Liver (tissue), 9 donors: ENCODE results near the gene AUH. TPM values are rescaled to one million over a fixed set of nuclear protein-coding genes. Genes with fewer than 3 reads are reported as not detected.
A peak's percentile ranks its signal among the peaks of the same experiment; 100 is the strongest.

Source experiments
- DNase-seq: peaks from one replicate; pipeline ENCODE4 v3.0.0-alpha.2; 2017; ENCODE audit warnings: low spot score
- H3K27ac ChIP-seq, 2 donors: one replicate each; pipeline ENCODE4 v1.7.0; 2013; ENCODE audit warnings: inconsistent platforms in 2 of 2, low read length in 2 of 2, control low read depth in 1 of 2, low read depth in 1 of 2, mild to moderate bottlenecking in 1 of 2
- H3K27me3 ChIP-seq, 4 donors: one replicate each; pipeline versions ENCODE4 v1.6.1 to v1.7.0; 2013; ENCODE audit warnings: low read length in 3 of 4, inconsistent platforms in 1 of 4, mild to moderate bottlenecking in 1 of 4, moderate library complexity in 1 of 4; ENCODE audit not compliant: control insufficient read depth in 4 of 4, insufficient read depth in 4 of 4
- H3K36me3 ChIP-seq, 4 donors: one replicate each; pipeline versions ENCODE4 v1.6.1 to v1.7.0; 2013; ENCODE audit warnings: low read length in 3 of 4, mild to moderate bottlenecking in 3 of 4, low read depth in 1 of 4, moderate library complexity in 1 of 4; ENCODE audit not compliant: control insufficient read depth in 4 of 4, insufficient read depth in 3 of 4
- H3K4me1 ChIP-seq, 4 donors: one replicate each; pipeline versions ENCODE4 v1.6.1 to v1.7.0; 2013; ENCODE audit warnings: low read length in 3 of 4, mild to moderate bottlenecking in 3 of 4, moderate library complexity in 1 of 4; ENCODE audit not compliant: control insufficient read depth in 4 of 4, insufficient read depth in 4 of 4
- H3K4me3 ChIP-seq, 3 donors: one replicate each; pipeline versions ENCODE4 v1.6.1 to v1.7.0; 2013; ENCODE audit warnings: low read length in 3 of 3, control low read depth in 1 of 3, low read depth in 1 of 3, mild to moderate bottlenecking in 1 of 3
- H3K9ac ChIP-seq, 2 donors: one replicate each; pipeline ENCODE4 v1.7.0; 2013; ENCODE audit warnings: low read length in 2 of 2, mild to moderate bottlenecking in 2 of 2, moderate library complexity in 2 of 2, control low read depth in 1 of 2, low read depth in 1 of 2
- H3K9me3 ChIP-seq, 4 donors: one replicate each; pipeline versions ENCODE4 v1.6.1 to v1.7.0; 2013; ENCODE audit warnings: low read length in 3 of 4; ENCODE audit not compliant: control insufficient read depth in 4 of 4
- EGR1 ChIP-seq, 2 donors: IDR thresholded peaks; 2 replicates each; pipeline ENCODE4 v1.6.1; 2016 to 2018; ENCODE audit warnings: antibody characterized with exemption in 2 of 2, low read depth in 2 of 2
- FOXA1 ChIP-seq: IDR thresholded peaks from 2 replicates; pipeline ENCODE4 v1.6.1; 2016; ENCODE audit warnings: antibody characterized with exemption
- FOXA2 ChIP-seq: IDR thresholded peaks from 2 replicates; pipeline ENCODE4 v1.6.1; 2016; ENCODE audit warnings: antibody characterized with exemption
- GABPA ChIP-seq, 2 donors: IDR thresholded peaks in 1 of 2; conservative IDR thresholded peaks in 1 of 2; 2 replicates each; pipeline ENCODE4 v1.6.1; 2016; ENCODE audit warnings: antibody characterized with exemption in 2 of 2, mild to moderate bottlenecking in 1 of 2, moderate library complexity in 1 of 2
- HNF4A ChIP-seq, 2 donors: conservative IDR thresholded peaks; 2 replicates each; pipeline ENCODE4 v1.6.1; 2016; ENCODE audit warnings: antibody characterized with exemption in 2 of 2, mild to moderate bottlenecking in 2 of 2
- HNF4G ChIP-seq: IDR thresholded peaks from 2 replicates; pipeline ENCODE4 v1.6.1; 2016; ENCODE audit warnings: antibody characterized with exemption
- JUND ChIP-seq, 2 donors: IDR thresholded peaks; 2 replicates each; pipeline ENCODE4 v1.6.1; 2016; ENCODE audit warnings: antibody characterized with exemption in 2 of 2
- MAX ChIP-seq: IDR thresholded peaks from 2 replicates; pipeline ENCODE4 v1.6.1; 2016; ENCODE audit warnings: antibody characterized with exemption
- NR2F2 ChIP-seq: IDR thresholded peaks from 2 replicates; pipeline ENCODE4 v1.6.1; 2016; ENCODE audit warnings: antibody characterized with exemption
- RAD21 ChIP-seq, 2 donors: IDR thresholded peaks; 2 replicates each; pipeline ENCODE4 v1.6.1; 2016; ENCODE audit warnings: antibody characterized with exemption in 2 of 2, mild to moderate bottlenecking in 2 of 2
- RXRA ChIP-seq, 2 donors: IDR thresholded peaks; 2 replicates each; pipeline ENCODE4 v1.6.1; 2017 to 2018; ENCODE audit warnings: antibody characterized with exemption in 2 of 2, mild to moderate bottlenecking in 1 of 2
- SP1 ChIP-seq: IDR thresholded peaks from 2 replicates; pipeline ENCODE4 v1.6.1; 2018; ENCODE audit warnings: antibody characterized with exemption, mild to moderate bottlenecking
- TAF1 ChIP-seq: conservative IDR thresholded peaks from 2 replicates; pipeline ENCODE4 v1.6.1; 2016; ENCODE audit warnings: antibody characterized with exemption, mild to moderate bottlenecking
- YY1 ChIP-seq: IDR thresholded peaks from 2 replicates; pipeline ENCODE4 v1.6.1; 2016; ENCODE audit warnings: antibody characterized with exemption, mild to moderate bottlenecking
- WGBS: extraction: QIAGEN DNeasy Blood & Tissue Kit; methylation state at CpG from one replicate; pipeline ENCODE4 v1.1.7; 2013; 5-methylcytosine and 5-hydroxymethylcytosine counted together
- polyA plus RNA-seq, 2 donors: library from polyadenylated mRNA; stranded (reverse) in 1 of 2; unstranded in 1 of 2; fragments of 200-250 nt in 1 of 2; fragments of >200 nt in 1 of 2; fragmentation: Nextera tagmentation in 1 of 2; extraction: Ambion mirVana in 1 of 2; gene quantifications; one replicate each; pipeline versions ENCODE4 v1.2.1 to v1.2.3, GENCODE V29; 2013 to 2015
- total RNA-seq, 2 donors: library from RNA; depleted of rRNA; stranded (reverse); fragments of >200 nt; gene quantifications; one replicate each; pipeline ENCODE4 v1.2.3, GENCODE V29; 2014
- TF ChIP-seq, protein P1 (sequence below): IDR thresholded peaks from 2 replicates; pipeline ENCODE4 v1.6.1; 2016; ENCODE audit warnings: antibody characterized with exemption
- TF ChIP-seq, protein P2 (sequence below): IDR thresholded peaks from 2 replicates; pipeline ENCODE4 v1.6.1; 2016; ENCODE audit warnings: antibody characterized with exemption
- TF ChIP-seq, protein P3 (sequence below): fragments of 150-350 bp; IDR thresholded peaks from 2 replicates; pipeline ENCODE4 v1.5.1; 2017; ENCODE audit warnings: improper control_type of control experiment, low read depth, low read length; ENCODE audit not compliant: missing input control
- donor health status: healthy.
- donor health status: healthy.
- donor health status: healthy.
- donor health status: healthy.
- donor health status: healthy.

AUH gene
- total and polyA plus RNA-seq, 4 donors, result 12.1 to 30.0 (median 24.9) TPM

DNA sequence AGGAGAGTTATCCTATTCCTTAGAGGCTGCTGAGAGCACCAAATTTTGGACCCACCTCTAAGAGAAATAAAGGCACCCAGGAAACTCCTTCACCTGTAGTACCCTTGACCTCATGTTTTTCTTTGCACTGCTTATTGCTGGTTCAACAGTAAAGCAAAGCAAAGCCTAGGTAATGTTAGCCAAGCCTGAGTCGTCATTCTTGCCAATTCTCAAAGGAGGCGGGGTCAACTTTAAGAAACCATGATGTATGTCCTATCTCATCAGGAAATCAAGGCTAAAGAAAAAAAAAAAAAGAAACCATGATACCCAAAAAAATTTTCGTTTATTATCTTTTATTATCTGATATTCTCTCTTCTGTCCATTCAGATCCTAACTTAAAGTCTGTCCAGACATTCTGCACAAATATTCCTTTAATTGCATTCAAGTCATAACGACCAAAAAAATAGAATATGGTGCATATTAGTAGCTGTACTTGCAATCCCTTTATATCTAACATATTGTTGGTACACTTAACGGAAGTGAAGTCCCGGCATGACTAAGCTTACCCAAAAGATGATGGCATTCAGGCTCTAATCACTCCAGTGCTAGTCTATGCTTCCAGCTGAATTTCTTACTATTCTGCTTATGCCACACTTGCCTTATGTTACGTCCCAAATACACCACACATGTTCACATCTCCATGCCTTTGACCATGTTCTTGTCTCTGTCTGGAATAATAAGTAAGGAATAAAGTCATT, 1.8 kb downstream of the AUH start:
- WGBS, result 74% methylated on average over 7 of the region's 7 CpGs
- Histone ChIP-seq H3K27ac (no peak overlapping the region), H3K27me3 (no peaks in the 10 kb centered on the region), H3K4me1 (peaks cover 0 to 26% (median 15%) of the 10 kb centered on the region in 4 donors), H3K9ac (peak overlapping the region in 1 of 2 donors; percentile 55), H3K4me3 (peak overlapping the region; percentile 80 to 90 (median 86)), H3K36me3 (peaks cover 0 to 8% (median 0%) of the 10 kb centered on the region in 4 donors), H3K9me3 (no peaks in the 10 kb centered on the region)
- DNase-seq, result no peak
- no peak for TF ChIP-seq SP1
- no peak for TF ChIP-seq GABPA (IDR thresholded peaks at IDR 0.05 in 1 of 2, conservative IDR thresholded peaks at IDR 0.05 in 1 of 2)
- TF ChIP-seq JUND (IDR thresholded peaks at IDR 0.05), result no peak
- TF ChIP-seq, protein P1, sequence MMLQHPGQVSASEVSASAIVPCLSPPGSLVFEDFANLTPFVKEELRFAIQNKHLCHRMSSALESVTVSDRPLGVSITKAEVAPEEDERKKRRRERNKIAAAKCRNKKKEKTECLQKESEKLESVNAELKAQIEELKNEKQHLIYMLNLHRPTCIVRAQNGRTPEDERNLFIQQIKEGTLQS, result no peak
- TF ChIP-seq, protein P2, sequence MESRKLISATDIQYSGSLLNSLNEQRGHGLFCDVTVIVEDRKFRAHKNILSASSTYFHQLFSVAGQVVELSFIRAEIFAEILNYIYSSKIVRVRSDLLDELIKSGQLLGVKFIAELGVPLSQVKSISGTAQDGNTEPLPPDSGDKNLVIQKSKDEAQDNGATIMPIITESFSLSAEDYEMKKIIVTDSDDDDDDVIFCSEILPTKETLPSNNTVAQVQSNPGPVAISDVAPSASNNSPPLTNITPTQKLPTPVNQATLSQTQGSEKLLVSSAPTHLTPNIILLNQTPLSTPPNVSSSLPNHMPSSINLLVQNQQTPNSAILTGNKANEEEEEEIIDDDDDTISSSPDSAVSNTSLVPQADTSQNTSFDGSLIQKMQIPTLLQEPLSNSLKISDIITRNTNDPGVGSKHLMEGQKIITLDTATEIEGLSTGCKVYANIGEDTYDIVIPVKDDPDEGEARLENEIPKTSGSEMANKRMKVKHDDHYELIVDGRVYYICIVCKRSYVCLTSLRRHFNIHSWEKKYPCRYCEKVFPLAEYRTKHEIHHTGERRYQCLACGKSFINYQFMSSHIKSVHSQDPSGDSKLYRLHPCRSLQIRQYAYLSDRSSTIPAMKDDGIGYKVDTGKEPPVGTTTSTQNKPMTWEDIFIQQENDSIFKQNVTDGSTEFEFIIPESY, result no peak
- no peak for TF ChIP-seq HNF4A (conservative IDR thresholded peaks at IDR 0.05)
- no peak for TF ChIP-seq FOXA1
- TF ChIP-seq RXRA (IDR thresholded peaks at IDR 0.05), result no peak
- TF ChIP-seq RAD21 (IDR thresholded peaks at IDR 0.05), result no peak
- no peak for TF ChIP-seq TAF1
- TF ChIP-seq, protein P3, sequence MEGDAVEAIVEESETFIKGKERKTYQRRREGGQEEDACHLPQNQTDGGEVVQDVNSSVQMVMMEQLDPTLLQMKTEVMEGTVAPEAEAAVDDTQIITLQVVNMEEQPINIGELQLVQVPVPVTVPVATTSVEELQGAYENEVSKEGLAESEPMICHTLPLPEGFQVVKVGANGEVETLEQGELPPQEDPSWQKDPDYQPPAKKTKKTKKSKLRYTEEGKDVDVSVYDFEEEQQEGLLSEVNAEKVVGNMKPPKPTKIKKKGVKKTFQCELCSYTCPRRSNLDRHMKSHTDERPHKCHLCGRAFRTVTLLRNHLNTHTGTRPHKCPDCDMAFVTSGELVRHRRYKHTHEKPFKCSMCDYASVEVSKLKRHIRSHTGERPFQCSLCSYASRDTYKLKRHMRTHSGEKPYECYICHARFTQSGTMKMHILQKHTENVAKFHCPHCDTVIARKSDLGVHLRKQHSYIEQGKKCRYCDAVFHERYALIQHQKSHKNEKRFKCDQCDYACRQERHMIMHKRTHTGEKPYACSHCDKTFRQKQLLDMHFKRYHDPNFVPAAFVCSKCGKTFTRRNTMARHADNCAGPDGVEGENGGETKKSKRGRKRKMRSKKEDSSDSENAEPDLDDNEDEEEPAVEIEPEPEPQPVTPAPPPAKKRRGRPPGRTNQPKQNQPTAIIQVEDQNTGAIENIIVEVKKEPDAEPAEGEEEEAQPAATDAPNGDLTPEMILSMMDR, result no peak
- TF ChIP-seq HNF4G, result no peak
- no peak for TF ChIP-seq MAX

DNA sequence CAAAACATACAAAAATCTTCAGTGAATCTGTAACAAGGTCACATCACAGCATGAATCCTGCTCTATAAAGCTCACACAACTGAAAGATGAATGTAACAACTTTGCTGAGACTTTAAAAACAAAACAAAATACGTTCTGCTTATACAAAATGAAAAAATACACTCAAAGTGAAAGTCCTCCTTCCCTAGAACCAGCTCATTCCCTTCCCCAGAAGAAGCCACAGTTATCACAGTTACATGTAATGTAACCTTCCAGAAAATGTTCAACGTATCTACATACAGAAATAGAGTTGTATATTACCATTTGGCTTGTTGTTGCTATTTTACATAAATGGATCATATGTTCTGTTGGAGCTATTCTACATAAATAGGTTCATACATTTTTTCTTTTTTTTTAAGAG, 2.6 kb downstream of the AUH start:
- H3K4me3 ChIP-seq, result no peak overlapping the region
- no peaks in the 10 kb centered on the region for H3K9me3 ChIP-seq
- DNase-seq, result no peak
- peaks cover 0 to 8% (median 3%) of the 10 kb centered on the region in 4 donors for H3K36me3 ChIP-seq
- 84% methylated on average over 2 of the region's 2 CpGs for WGBS
- H3K27me3 ChIP-seq, result no peaks in the 10 kb centered on the region
- H3K9ac ChIP-seq, result no peak overlapping the region
- TF ChIP-seq JUND (IDR thresholded peaks at IDR 0.05) (no peak), HNF4A (conservative IDR thresholded peaks at IDR 0.05) (no peak), MAX (no peak), FOXA2 (no peak), HNF4G (no peak), SP1 (no peak), TAF1 (no peak), GABPA (IDR thresholded peaks at IDR 0.05 in 1 of 2, conservative IDR thresholded peaks at IDR 0.05 in 1 of 2) (no peak), NR2F2 (no peak), YY1 (no peak), RAD21 (IDR thresholded peaks at IDR 0.05) (no peak), EGR1 (IDR thresholded peaks at IDR 0.05; ENCODE audit: low read depth in 2 of 2) (no peak), RXRA (IDR thresholded peaks at IDR 0.05) (no peak), FOXA1 (no peak)
- TF ChIP-seq, protein P3, result no peak
- TF ChIP-seq, protein P1, result no peak
- no peak overlapping the region for H3K27ac ChIP-seq
- peaks cover 0 to 26% (median 15%) of the 10 kb centered on the region in 4 donors for H3K4me1 ChIP-seq
